ENCODE measurements around the gene EYA4.

The EYA4 gene

DNA sequence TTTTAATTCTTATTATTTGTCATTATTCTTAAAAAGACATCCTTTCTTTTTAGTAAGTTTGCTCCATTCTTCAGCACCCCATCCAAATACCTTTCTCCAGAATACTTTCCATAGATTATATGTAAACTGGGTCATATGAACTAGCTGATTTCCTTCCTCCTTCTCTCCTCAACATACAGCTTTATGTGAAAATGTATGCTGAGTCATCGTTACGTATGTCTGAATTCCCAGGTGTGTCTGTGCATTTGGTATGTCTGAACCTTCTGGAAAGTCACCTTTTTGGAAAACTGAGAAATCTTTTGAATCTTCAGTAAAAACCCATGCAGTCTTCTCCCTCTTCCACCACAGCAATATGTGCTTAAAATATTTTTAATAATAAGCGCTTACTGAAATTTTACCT lies 264.5 kb downstream of the EYA4 start:
- in situ Hi-C loops (cut with MboI; ENCODE audit: low pct_unique_long_range_greater_than_20kb, low sequenced_read_pairs, unreplicated experiment), result no loop called here
- DNase-seq (ENCODE audit: low spot score), result no peak
- TF ChIP-seq, protein P1, sequence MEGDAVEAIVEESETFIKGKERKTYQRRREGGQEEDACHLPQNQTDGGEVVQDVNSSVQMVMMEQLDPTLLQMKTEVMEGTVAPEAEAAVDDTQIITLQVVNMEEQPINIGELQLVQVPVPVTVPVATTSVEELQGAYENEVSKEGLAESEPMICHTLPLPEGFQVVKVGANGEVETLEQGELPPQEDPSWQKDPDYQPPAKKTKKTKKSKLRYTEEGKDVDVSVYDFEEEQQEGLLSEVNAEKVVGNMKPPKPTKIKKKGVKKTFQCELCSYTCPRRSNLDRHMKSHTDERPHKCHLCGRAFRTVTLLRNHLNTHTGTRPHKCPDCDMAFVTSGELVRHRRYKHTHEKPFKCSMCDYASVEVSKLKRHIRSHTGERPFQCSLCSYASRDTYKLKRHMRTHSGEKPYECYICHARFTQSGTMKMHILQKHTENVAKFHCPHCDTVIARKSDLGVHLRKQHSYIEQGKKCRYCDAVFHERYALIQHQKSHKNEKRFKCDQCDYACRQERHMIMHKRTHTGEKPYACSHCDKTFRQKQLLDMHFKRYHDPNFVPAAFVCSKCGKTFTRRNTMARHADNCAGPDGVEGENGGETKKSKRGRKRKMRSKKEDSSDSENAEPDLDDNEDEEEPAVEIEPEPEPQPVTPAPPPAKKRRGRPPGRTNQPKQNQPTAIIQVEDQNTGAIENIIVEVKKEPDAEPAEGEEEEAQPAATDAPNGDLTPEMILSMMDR (IDR thresholded peaks at IDR 0.05; ENCODE audit: extremely low read depth, insufficient read depth, missing control alignments), result no peak

DNA sequence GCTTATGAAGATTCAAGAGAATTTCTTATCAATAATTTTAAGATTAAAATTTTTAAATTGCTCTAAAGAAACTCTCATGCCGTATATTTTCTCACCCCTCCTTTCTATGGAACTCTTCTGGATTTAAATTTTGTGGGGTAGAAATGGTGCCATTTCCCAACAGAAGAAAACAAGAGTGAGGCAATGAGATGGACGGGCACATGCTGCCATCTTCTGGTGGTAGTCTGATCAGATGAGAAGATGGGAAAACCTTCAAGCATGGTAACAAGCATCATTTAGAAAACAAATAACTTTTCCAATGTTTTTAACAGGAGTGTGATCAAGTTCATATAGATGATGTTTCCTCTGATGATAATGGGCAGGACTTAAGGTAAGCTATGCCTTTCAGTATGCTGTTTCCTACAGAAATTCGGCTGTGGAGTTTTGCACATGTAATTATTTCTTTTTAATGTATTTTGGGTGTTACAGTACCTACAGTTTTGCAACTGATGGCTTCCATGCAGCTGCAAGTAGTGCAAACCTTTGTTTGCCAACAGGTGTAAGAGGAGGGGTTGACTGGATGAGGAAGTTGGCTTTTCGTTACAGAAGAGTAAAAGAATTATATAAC lies 271.4 kb downstream of the EYA4 start:
- TF ChIP-seq, protein P1 (IDR thresholded peaks at IDR 0.05; ENCODE audit: extremely low read depth, insufficient read depth, missing control alignments), result peak; percentile 66
- in situ Hi-C loops (cut with MboI; ENCODE audit: low pct_unique_long_range_greater_than_20kb, low sequenced_read_pairs, unreplicated experiment), result no loop called here
- DNase-seq (ENCODE audit: low spot score), result peak; percentile 15

DNA sequence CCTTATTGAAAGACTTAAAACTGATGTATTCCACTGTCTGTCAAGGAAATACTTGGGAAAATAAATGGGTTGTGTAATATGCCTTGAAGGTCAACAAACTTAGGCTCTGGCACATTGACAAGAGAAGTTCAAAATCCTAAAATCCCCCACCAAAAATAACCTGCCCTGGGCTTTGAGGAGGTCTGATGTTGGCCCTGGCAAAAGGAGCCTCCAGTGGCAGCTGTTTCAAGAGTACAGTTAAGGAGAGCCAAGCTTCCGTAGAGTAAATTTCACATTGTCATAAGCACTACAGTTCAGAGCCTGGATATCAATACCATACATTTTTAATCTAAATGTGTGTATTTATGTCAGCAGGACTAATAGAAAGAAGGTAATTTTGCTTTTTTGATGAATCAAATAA lies 282.7 kb downstream of the EYA4 start:
- DNase-seq (ENCODE audit: low spot score), result no peak
- TF ChIP-seq, protein P1 (IDR thresholded peaks at IDR 0.05; ENCODE audit: extremely low read depth, insufficient read depth, missing control alignments), result no peak
- in situ Hi-C loops (cut with MboI; ENCODE audit: low pct_unique_long_range_greater_than_20kb, low sequenced_read_pairs, unreplicated experiment), result no loop called here

- in situ Hi-C loops (cut with MboI; ENCODE audit: low pct_unique_long_range_greater_than_20kb, low sequenced_read_pairs, unreplicated experiment), result no loop called here
- DNase-seq (ENCODE audit: low spot score), result no peak
- TF ChIP-seq, protein P1 (IDR thresholded peaks at IDR 0.05; ENCODE audit: extremely low read depth, insufficient read depth, missing control alignments), result no peak
Observed at GRCh38 chr6:133526436-133526835, 285.3 kb downstream of the EYA4 start.

DNA sequence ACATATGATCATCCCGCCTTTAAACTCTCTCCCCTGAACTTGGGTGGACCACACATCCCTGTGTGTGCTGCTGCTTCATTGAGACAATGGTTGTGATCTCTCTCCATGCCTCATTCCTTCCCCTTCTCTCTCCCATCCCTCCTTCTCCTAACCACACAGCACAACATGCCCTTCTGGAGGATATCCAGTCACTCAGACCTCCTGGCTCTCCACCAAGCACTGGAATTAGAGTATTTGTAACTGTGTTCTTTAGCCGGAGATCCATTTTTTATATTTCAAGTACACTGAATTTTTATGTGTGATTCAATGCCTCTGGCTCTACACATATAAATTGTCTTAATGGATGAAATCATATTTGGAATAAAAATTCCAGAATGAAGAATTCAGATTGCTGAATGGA lies 287.4 kb downstream of the EYA4 start:
- in situ Hi-C loops (cut with MboI; ENCODE audit: low pct_unique_long_range_greater_than_20kb, low sequenced_read_pairs, unreplicated experiment), result no loop called here
- TF ChIP-seq, protein P1 (IDR thresholded peaks at IDR 0.05; ENCODE audit: extremely low read depth, insufficient read depth, missing control alignments), result no peak
- DNase-seq (ENCODE audit: low spot score), result no peak

- in situ Hi-C loops (cut with MboI; ENCODE audit: low pct_unique_long_range_greater_than_20kb, low sequenced_read_pairs, unreplicated experiment), result no loop called here
- DNase-seq (ENCODE audit: low spot score), result no peak
- TF ChIP-seq, protein P1 (IDR thresholded peaks at IDR 0.05; ENCODE audit: extremely low read depth, insufficient read depth, missing control alignments), result no peak
Observed at GRCh38 chr6:133532908-133533307, 291.8 kb downstream of the EYA4 start.
